ENCODE measurements around the gene CRACR2A.

The CRACR2A gene

DNA sequence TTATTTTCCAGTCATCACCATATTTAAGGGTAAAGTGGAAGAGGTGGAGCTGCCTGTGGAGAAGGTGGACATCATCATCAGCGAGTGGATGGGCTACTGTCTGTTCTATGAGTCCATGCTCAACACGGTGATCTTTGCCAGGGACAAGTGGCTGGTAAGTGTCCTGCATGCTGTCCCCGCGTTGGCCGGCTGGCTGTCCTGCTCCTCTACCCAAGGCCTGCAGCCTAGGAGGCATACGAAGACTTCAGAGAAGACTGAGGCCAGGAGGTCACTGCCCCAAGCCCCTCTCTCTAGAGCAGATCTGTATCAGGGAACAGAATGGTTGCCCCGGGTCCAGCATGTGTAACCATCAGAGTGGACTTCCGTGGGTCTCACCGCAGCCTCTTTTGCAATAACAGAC, 184.2 kb downstream of the CRACR2A start:
- FAIRE-seq (no peak), DNase-seq (ENCODE audit: insufficient read length, low spot score) (no peak)
- TF ChIP-seq, protein P1, sequence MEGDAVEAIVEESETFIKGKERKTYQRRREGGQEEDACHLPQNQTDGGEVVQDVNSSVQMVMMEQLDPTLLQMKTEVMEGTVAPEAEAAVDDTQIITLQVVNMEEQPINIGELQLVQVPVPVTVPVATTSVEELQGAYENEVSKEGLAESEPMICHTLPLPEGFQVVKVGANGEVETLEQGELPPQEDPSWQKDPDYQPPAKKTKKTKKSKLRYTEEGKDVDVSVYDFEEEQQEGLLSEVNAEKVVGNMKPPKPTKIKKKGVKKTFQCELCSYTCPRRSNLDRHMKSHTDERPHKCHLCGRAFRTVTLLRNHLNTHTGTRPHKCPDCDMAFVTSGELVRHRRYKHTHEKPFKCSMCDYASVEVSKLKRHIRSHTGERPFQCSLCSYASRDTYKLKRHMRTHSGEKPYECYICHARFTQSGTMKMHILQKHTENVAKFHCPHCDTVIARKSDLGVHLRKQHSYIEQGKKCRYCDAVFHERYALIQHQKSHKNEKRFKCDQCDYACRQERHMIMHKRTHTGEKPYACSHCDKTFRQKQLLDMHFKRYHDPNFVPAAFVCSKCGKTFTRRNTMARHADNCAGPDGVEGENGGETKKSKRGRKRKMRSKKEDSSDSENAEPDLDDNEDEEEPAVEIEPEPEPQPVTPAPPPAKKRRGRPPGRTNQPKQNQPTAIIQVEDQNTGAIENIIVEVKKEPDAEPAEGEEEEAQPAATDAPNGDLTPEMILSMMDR (IDR thresholded peaks at IDR 0.05; ENCODE audit: insufficient read depth, missing control alignments): no peak

DNA sequence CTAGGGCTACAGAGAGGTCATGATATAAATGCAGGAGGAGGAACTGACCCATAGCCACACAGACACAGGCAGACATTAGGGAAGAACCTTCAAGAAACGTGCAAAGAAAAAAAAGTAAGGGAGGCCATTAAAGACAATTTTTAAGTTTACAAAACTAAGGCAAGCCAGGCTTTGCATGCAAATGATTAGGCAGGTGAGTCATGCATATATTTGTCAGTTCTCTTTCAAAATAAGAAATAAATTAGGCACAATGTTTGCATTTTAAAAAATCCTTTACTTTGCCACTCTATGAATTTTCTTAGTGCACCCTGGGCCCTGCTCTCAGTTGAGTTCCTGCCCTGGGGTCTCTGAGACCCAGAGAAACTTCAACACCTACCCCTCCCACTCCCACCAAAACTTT, 186.9 kb downstream of the CRACR2A start:
- no peak for FAIRE-seq
- TF ChIP-seq, protein P1 (IDR thresholded peaks at IDR 0.05; ENCODE audit: insufficient read depth, missing control alignments): no peak
- no peak for DNase-seq (ENCODE audit: insufficient read length, low spot score)

All from D721Med (cell line).